Peyer's patch (tissue), 4 donors: ENCODE results near the gene SH3BGRL2. TPM values are rescaled to one million over a fixed set of nuclear protein-coding genes. Genes with fewer than 3 reads are reported as not detected.
"Not testable (repeated sequence)": the region's sequence is repeated elsewhere in the genome, so short reads cannot be mapped to it uniquely, and the experiment has no call there.

Experiments
- DNase-seq, 3 donors: peaks; one replicate each; pipeline ENCODE4 v3.0.0-alpha.2; 2017 to 2019
- H3K27ac ChIP-seq, 4 donors: fragments of 200-600 bp; sonication (generic); one replicate each; pipeline ENCODE4 v1.5.1; 2016 to 2019
- H3K27me3 ChIP-seq, 2 donors: fragments of 200-600 bp; sonication (generic); one replicate each; pipeline ENCODE4 v1.5.1; 2019
- H3K36me3 ChIP-seq, 3 donors: fragments of 200-600 bp; sonication (generic); one replicate each; pipeline ENCODE4 v1.5.1; 2016 to 2019
- H3K4me1 ChIP-seq, 4 donors: fragments of 200-600 bp; sonication (generic); one replicate each; pipeline ENCODE4 v1.5.1; 2016 to 2019
- H3K4me3 ChIP-seq, 4 donors: fragments of 200-600 bp; sonication (generic); 1 replicate in 3 of 4; 2 replicates in 1 of 4; pipeline ENCODE4 v1.5.1; 2016 to 2019; ENCODE audit warnings: mild to moderate bottlenecking in 1 of 4
- H3K9me3 ChIP-seq, 4 donors: fragments of 200-600 bp; sonication (generic); one replicate each; pipeline ENCODE4 v1.5.1; 2016 to 2019; ENCODE audit warnings: mild to moderate bottlenecking in 1 of 4
- CTCF ChIP-seq, 6 experiments: fragments of 450-650 bp in 4 of 6; fragments of 200-600 bp in 2 of 6; sonication (generic) in 1 of 6; IDR thresholded peaks; one replicate each; pipeline ENCODE4 v1.5.1; 2017 to 2019; ENCODE audit warnings: antibody characterized with exemption in 6 of 6, mild to moderate bottlenecking in 3 of 6, moderate library complexity in 1 of 6
- POLR2A ChIP-seq, 2 donors: fragments of 450-650 bp; IDR thresholded peaks; one replicate each; pipeline ENCODE4 v1.5.1; 2017; ENCODE audit warnings: antibody characterized with exemption in 2 of 2, mild to moderate bottlenecking in 2 of 2, moderate library complexity in 2 of 2
- total RNA-seq, 4 donors: library from RNA; depleted of rRNA; stranded (reverse); fragments of >200 nt; gene quantifications; one replicate each; pipeline ENCODE4 v1.1.0, GENCODE V29; 2016

Gene SH3BGRL2
- total RNA-seq, 4 donors from 2014 or later, result 54.5 to 114 (median 84.8) TPM

- Histone ChIP-seq H3K9me3 (no peaks in the 10 kb centered on the region), H3K27ac (no peak overlapping the region), H3K27me3 (no peaks in the 10 kb centered on the region), H3K36me3 (no peaks in the 10 kb centered on the region), H3K4me1 (peaks cover 0 to 4% (median 0%) of the 10 kb centered on the region in 4 donors), H3K4me3 (no peak overlapping the region)
- no peak for TF ChIP-seq CTCF (IDR thresholded peaks at IDR 0.05)
- no peak for TF ChIP-seq POLR2A (IDR thresholded peaks at IDR 0.05)
- DNase-seq, result no peak
These were observed 110.9 kb downstream of the SH3BGRL2 start for GRCh38 chr6:79742030-79742429.

- H3K27ac ChIP-seq, DNase-seq, H3K9me3 ChIP-seq, H3K27me3 ChIP-seq, H3K4me3 ChIP-seq, H3K36me3 ChIP-seq, H3K4me1 ChIP-seq: not testable (repeated sequence)
These were observed 114.2 kb downstream of the SH3BGRL2 start for GRCh38 chr6:79745282-79745681.

- H3K27ac ChIP-seq, H3K27me3 ChIP-seq: not testable (repeated sequence)
These were observed 115.2 kb downstream of the SH3BGRL2 start for GRCh38 chr6:79746325-79746724.

GRCh38 chr6:79750806-79751205 lies 119.7 kb downstream of the SH3BGRL2 start:
- Histone ChIP-seq H3K9me3 (no peaks in the 10 kb centered on the region), H3K36me3 (no peaks in the 10 kb centered on the region), H3K27me3 (no peaks in the 10 kb centered on the region), H3K27ac (no peak overlapping the region), H3K4me3 (no peak overlapping the region), H3K4me1 (no peaks in the 10 kb centered on the region)
- TF ChIP-seq POLR2A (IDR thresholded peaks at IDR 0.05) (no peak), CTCF (IDR thresholded peaks at IDR 0.05) (no peak)
- no peak for DNase-seq

More at GRCh38 chr6:79746325-79746724, 115.2 kb downstream of the SH3BGRL2 start:
- H3K36me3 ChIP-seq, DNase-seq, H3K9me3 ChIP-seq, H3K4me1 ChIP-seq, H3K4me3 ChIP-seq: not testable (repeated sequence)

Other genes with a start within 250 kb of the SH3BGRL2 start
- 1 to 10 TPM in 3 of 4 donors, under 1 TPM in 1; 0.88 to 5.0 (median 2.0) TPM for gene LCA5, start 93.9 kb upstream of the SH3BGRL2 start, total RNA-seq